AG10803 (cell line): Measurements from ENCODE around the gene ATP5F1D.

Experiments
- DNase-seq: peaks from one replicate; pipeline ENCODE4 v3.0.0; 2010; ENCODE audit warnings: low read depth
- H3K4me3 ChIP-seq: 2 replicates; pipeline ENCODE4 v1.5.1; 2011; ENCODE audit warnings: mild to moderate bottlenecking, low read length, control low read depth
- TF ChIP-seq, protein P1 (sequence below): conservative IDR thresholded peaks from 2 replicates; pipeline ENCODE4 v1.5.1; 2011; ENCODE audit warnings: mild to moderate bottlenecking, low read length, control low read depth, inconsistent platforms

Gene ATP5F1D

DNA sequence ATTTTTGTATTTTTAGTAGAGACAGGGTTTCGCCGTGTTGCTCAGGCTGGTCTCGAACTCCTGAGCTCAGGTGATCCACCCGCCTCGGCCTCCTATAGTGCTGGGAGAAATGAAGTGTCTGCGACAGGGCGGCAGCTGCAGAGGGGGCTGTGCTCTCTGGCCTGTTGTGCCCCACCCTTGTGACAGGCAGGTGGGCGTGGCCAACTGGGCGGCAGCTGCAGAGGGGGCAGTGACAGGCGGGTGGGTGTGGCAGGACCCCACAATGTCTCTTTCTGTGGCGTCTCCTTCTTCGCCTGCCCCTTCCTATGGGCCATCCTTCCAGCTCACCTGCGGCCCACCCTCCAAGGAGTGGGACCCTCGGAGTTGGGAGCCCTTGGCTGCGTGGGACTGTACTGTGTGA is 24.2 kb upstream of the ATP5F1D start:
- no peak for DNase-seq
- TF ChIP-seq, protein P1, sequence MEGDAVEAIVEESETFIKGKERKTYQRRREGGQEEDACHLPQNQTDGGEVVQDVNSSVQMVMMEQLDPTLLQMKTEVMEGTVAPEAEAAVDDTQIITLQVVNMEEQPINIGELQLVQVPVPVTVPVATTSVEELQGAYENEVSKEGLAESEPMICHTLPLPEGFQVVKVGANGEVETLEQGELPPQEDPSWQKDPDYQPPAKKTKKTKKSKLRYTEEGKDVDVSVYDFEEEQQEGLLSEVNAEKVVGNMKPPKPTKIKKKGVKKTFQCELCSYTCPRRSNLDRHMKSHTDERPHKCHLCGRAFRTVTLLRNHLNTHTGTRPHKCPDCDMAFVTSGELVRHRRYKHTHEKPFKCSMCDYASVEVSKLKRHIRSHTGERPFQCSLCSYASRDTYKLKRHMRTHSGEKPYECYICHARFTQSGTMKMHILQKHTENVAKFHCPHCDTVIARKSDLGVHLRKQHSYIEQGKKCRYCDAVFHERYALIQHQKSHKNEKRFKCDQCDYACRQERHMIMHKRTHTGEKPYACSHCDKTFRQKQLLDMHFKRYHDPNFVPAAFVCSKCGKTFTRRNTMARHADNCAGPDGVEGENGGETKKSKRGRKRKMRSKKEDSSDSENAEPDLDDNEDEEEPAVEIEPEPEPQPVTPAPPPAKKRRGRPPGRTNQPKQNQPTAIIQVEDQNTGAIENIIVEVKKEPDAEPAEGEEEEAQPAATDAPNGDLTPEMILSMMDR = no peak

GRCh38 chr19:1218751-1219567 is 22.6 kb upstream of the ATP5F1D start:
- H3K4me3 ChIP-seq = no peak overlapping the region
- TF ChIP-seq, protein P1 = no peak

More for the DNA sequence above, 24.2 kb upstream of the ATP5F1D start:
- no peak overlapping the region for H3K4me3 ChIP-seq

DNA sequence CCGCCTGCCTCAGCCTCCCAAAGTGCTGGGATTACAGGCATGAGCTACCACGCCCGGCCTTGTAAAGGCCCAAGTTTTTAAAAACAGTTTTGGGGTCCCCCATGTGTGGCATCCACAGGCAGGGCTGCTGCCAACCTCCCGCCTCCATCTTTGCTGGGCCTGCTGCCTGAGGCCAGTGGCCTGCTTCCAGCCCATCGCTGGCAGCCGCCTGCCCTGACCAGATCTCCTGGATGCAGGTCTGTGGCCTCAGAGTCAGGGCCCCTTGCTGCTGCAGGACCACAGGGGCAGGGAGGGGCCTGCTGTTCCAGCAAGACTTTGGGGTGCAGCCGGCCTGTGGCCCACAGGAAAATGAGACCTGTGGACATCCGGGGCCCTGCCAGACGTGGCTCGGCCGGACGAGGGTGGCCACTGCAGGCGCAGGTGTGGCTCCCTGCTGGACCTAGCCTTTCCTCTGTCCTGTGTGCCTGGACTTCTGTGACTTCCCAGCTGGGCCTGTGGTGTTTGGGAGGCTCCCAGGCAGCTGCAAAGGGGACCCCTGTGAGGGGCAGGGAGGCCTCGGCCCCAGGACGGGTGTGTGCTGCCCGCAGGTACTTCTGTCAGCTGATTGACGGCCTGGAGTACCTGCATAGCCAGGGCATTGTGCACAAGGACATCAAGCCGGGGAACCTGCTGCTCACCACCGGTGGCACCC is 21.6 kb upstream of the ATP5F1D start:
- DNase-seq = no peak
- TF ChIP-seq, protein P1 = no peak
- H3K4me3 ChIP-seq = no peak overlapping the region

More at GRCh38 chr19:1218751-1219567, 22.6 kb upstream of the ATP5F1D start:
- DNase-seq = no peak

DNA sequence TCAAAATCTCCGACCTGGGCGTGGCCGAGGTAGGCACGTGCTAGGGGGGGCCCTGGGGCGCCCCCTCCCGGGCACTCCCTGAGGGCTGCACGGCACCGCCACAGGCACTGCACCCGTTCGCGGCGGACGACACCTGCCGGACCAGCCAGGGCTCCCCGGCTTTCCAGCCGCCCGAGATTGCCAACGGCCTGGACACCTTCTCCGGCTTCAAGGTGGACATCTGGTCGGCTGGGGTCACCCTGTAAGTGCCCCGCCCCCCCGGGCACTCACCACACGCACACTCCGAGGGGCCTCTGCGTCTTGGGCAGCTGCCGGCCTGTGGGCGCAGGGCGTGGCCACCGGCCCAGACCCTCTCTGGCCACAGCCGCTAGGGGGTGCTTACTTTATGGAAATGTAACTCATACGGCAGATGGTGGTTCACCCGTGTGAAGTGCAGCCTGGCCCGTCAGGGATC is 21.0 kb upstream of the ATP5F1D start:
- no peak for DNase-seq
- TF ChIP-seq, protein P1 = no peak
- H3K4me3 ChIP-seq = no peak overlapping the region

DNA sequence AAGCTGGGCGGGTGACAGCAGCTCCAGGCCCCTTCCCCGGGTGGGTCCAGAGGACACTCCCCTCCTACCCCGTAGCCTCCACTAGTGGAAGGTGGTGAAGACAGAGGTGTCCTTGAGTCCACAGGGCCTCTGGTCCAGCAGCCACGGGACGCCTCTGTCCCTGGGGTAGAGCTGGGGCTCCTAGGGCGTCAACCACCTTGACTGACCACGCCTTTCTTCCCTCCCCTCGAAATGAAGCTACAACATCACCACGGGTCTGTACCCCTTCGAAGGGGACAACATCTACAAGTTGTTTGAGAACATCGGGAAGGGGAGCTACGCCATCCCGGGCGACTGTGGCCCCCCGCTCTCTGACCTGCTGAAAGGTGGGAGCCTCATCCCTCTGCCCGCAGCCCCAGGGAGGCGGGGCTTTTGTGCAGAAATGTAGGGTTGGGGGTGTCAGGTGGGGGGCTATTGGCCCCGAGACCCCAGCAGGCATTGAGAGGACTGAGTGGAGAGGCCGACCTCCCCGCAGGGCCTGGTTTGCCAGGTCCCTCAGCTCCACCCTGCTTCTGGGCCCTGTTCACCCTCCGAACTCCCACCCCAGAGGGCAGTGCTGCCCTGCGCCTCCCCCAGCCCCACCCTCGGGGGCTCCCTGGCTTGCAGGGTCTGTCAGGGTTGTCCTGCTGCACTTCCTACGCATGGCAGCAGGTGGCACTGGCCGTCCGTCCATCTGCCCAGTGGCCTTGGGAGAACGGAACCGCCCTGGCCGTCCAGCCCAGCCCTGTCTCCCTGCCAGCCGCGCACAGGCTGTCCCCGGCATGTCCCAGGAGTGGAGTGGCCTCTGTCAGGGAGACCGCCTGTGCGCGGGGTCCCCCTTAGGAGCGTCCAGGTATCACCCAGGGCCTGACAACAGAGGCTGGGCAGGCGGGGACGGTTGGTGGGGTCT is 20.3 kb upstream of the ATP5F1D start:
- TF ChIP-seq, protein P1 = peak; percentile 46
- peak; percentile 40 for DNase-seq
- H3K4me3 ChIP-seq = no peak overlapping the region

DNA sequence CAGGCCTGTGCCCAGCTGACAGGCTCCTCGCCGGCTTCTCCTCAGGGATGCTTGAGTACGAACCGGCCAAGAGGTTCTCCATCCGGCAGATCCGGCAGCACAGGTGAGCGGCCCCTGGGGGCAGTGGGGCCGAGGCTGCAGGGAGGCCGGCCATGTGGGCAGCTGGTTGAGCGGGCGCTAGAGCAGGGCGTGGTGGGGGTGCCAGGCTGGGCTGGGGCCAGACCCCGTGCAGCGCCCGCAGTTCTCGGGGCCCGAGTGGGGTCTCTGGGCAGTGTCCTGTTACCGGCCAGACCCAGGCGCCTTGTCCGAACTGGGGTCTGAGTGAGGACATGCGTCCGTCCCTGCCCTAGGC is 19.7 kb upstream of the ATP5F1D start:
- TF ChIP-seq, protein P1 = no peak
- no peak for DNase-seq
- no peak overlapping the region for H3K4me3 ChIP-seq
